H1 (cell line): ENCODE results near the gene DCBLD2. TPM values are rescaled to one million over a fixed set of nuclear protein-coding genes. Genes with fewer than 3 reads are reported as not detected.

Experiments
- KDM5A ChIP-seq: fragments of 200-600 bp; IDR thresholded peaks from 2 replicates; pipeline ENCODE4 v1.7.1; 2012; ENCODE audit warnings: mild to moderate bottlenecking, low read length, inconsistent platforms, mixed read lengths
- polyA plus RNA-seq, 7 experiments: library from polyadenylated mRNA; depleted of rRNA in 3 of 7; stranded (reverse) in 5 of 7; unstranded in 2 of 7; fragments of >200 nt in 5 of 7; fragments of 200-250 nt in 2 of 7; gene quantifications; 1 replicate in 5 of 7; 2 replicates in 1 of 7; 4 replicates in 1 of 7; pipeline versions ENCODE4 v1.2.1 to v1.2.3, GENCODE V29; 2011 to 2013; ENCODE audit warnings: missing spikeins in 2 of 7, mixed read lengths in 2 of 7
- total RNA-seq: library from RNA; stranded (reverse); fragmentation: NEBNext Ultra II Directional; extraction: Animal tissue kit (Norgen Biotek cat#: 25700); gene quantifications from 2 replicates; pipeline ENCODE4 v1.2.1, GENCODE V29; 2021
- TF ChIP-seq, protein P1 (sequence below): IDR thresholded peaks from 2 replicates; pipeline ENCODE4 v1.6.1; 2012; ENCODE audit warnings: inconsistent platforms
- TF ChIP-seq, protein P2 (sequence below): IDR thresholded peaks from 2 replicates; pipeline ENCODE4 v1.6.1; 2011; ENCODE audit warnings: low read length, improper control_type of control experiment

DCBLD2 gene
- total and polyA plus RNA-seq, 2 of the 8 experiments (the other 6 are each of a cell fraction or from before 2014, with no cell fraction given), result 19.6 to 63.8 TPM

DNA sequence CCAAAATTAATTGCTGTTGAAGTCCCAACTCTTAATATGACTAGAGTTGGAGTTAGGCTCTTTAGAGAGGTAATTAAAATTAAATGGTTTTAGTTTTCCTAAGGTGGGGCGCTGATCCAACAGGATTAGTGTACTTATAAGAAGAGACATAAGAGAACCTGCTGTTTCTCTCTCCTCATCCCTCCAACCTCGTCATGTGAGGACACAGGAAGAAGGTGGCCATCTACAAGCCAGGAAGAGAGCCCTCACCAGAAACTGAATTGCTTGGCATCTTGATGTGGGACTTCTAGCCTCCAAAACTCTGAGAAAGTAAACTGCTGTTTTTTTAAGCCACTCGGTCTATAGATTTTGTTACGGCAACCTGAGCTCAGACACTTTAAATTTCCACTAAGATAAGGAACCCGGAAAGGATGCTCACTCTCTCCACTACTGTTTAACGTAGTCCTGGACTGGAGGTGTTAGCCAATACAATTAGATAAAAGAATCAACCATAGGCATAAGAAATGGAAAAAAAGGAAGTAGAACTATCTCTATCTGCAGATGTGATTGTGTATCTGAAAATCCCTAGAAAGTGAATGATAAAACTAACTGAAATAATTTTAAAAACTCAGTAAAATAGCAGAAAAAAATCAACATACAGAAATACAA is 26.8 kb downstream of the DCBLD2 start (continued):
- TF ChIP-seq, protein P1, sequence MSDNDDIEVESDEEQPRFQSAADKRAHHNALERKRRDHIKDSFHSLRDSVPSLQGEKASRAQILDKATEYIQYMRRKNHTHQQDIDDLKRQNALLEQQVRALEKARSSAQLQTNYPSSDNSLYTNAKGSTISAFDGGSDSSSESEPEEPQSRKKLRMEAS, result no peak
- TF ChIP-seq, protein P2, sequence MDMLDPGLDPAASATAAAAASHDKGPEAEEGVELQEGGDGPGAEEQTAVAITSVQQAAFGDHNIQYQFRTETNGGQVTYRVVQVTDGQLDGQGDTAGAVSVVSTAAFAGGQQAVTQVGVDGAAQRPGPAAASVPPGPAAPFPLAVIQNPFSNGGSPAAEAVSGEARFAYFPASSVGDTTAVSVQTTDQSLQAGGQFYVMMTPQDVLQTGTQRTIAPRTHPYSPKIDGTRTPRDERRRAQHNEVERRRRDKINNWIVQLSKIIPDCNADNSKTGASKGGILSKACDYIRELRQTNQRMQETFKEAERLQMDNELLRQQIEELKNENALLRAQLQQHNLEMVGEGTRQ, result no peak
- no peak for TF ChIP-seq KDM5A
